ENCODE results near the gene CHMP6. TPM values are rescaled to one million over a fixed set of nuclear protein-coding genes. Genes with fewer than 3 reads are reported as not detected.

CHMP6 gene
- total RNA-seq, 2 experiments from 2014 or later, result 15.9 to 19.4 TPM

DNA sequence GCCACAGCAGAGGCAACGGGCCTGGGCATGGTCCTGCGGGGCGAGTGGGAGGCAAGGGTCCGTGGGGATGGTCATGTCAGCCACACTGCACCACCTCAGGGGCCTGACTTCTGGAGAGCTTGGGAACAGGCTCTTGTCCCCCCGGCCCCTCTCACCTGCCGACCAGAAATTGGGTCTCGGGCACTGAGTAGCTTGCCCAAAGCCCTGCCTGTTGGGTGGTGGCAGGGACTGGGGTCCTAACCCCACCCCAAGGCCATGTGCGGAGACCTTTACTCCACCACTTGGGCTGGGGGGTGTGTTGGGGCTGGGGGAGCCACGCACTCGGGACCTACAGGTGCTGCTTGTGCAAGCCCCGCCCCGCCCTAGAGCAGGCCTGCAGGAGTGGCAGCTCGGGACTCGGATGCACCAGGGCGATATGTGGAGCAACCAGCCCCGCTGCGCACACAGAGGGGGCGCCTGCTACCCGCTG lies 24.2 kb upstream of the CHMP6 start:
- ATAC-seq (no peak), DNase-seq (no peak)
- Mint-ChIP-seq H3K27me3 (no peaks in the 10 kb centered on the region), H3K4me3 (no peak overlapping the region), H3K27ac (no peak overlapping the region), H3K36me3 (ENCODE audit: low read depth) (peaks cover 7% of the 10 kb centered on the region), H3K9me3 (ENCODE audit: low read depth) (no peaks in the 10 kb centered on the region), H3K4me1 (peaks cover 5% of the 10 kb centered on the region)
- ChIA-PET POLR2A (no interaction called here), CTCF (interaction anchor here (0.7 kb wide), 1 partner anchor 8 kb away, joined by 3 read pairs; no protein-coding TSS in a partner anchor)
- intact Hi-C loops (cut with DNase I, micrococcal nuclease), result no loop called here

DNA sequence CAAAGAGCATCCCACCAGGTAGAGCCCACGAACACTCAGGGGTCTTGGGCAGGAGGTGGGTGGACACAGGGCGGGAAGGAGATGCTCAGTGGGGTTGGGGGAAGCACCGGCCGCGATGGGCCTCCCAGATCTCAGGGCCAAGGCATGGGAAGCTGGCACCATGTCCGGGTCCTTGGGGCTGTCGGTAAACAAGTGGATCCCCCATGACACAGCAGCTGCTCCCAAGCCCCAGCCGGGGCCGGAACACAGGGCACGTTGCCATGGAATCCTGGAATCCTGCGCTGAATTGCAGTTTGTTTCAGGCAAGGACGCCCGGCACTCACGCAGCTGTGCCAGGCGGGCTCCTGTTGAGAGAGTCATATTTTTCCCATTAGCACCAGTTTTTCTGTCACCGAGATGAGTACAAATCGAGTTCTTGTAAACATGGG lies 23.0 kb upstream of the CHMP6 start:
- ChIA-PET POLR2A (no interaction called here), CTCF (no interaction called here)
- Mint-ChIP-seq H3K4me3 (no peak overlapping the region), H3K27ac (no peak overlapping the region), H3K9me3 (ENCODE audit: low read depth) (no peaks in the 10 kb centered on the region), H3K36me3 (ENCODE audit: low read depth) (peaks cover 5% of the 10 kb centered on the region), H3K4me1 (peaks cover 5% of the 10 kb centered on the region), H3K27me3 (no peaks in the 10 kb centered on the region)
- ATAC-seq, result no peak
- intact Hi-C loops (cut with DNase I, micrococcal nuclease), result no loop called here
- DNase-seq, result no peak

DNA sequence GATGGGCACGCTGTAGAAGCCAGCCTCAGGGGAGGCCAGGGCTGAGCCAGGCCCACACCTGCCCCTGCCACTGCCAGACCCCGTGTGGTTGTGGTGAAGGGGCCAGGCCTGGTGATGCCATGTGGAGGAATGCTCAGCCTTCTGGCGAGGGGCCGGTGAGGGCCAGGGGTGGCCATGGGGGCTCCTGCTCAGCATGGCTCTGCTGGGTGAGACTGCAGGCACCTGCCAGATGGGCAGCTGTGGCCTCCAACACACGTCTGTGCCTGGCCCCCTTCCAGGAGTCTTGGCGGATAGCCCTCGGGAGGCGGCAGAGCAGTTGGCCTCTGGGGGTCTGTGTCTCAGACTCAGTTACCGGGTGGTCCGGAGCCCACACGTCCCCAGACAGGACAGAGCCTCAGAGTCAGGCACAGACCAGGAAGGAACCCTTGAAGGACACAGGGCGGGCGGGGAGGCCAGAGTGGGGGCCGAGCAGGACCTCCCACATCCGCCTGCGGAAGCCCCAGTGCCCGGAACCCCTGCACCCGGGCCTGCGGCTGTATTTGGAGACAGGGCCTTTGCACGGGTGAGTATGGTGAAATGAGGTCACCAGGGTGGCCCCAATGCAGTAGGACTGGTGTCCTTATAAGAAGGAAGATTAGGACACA lies 22.5 kb upstream of the CHMP6 start:
- Mint-ChIP-seq H3K4me3 (no peak overlapping the region), H3K4me1 (peaks cover 5% of the 10 kb centered on the region), H3K27ac (no peak overlapping the region), H3K9me3 (ENCODE audit: low read depth) (no peaks in the 10 kb centered on the region), H3K27me3 (no peaks in the 10 kb centered on the region), H3K36me3 (ENCODE audit: low read depth) (peaks cover 5% of the 10 kb centered on the region)
- intact Hi-C loops (cut with DNase I, micrococcal nuclease), result no loop called here
- CTCF ChIA-PET, result no interaction called here
- POLR2A ChIA-PET, result no interaction called here
- no peak for ATAC-seq
- no peak for DNase-seq

DNA sequence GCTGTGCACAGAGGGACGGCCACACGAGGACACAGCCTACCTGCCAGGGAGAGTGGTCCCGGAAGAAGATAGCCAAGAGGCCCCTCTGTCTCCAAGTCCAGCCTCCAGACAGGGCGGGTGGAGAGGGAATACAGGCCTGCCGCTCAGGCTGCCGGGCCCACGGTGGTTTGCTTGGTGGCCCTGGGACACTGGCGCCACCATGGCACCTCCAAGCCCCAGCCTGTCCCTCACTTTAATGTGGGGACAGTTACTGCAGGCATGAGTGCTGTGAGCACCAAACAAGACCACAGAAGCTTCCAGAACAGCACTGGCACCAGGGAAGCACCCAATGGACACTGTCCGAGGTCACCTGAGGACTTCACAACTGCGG lies 22.0 kb upstream of the CHMP6 start:
- no peak overlapping the region for H3K27ac Mint-ChIP-seq
- no peak for ATAC-seq
- peaks cover 4% of the 10 kb centered on the region for H3K36me3 Mint-ChIP-seq (ENCODE audit: low read depth)
- H3K27me3 Mint-ChIP-seq, result peaks cover 2% of the 10 kb centered on the region
- no peak for DNase-seq
- intact Hi-C loops (cut with DNase I, micrococcal nuclease), result loop anchor here in 1 of 2 experiments (1.0 kb wide), 1 partner anchor 542 kb away; no protein-coding TSS in a partner anchor
- ChIA-PET CTCF (interaction anchor here (0.6 to 1.0 kb wide), 2 partner anchors 539 to 543 kb away, joined by 3 to 5 read pairs; no protein-coding TSS in a partner anchor), POLR2A (no interaction called here)
- H3K9me3 Mint-ChIP-seq (ENCODE audit: low read depth), result no peaks in the 10 kb centered on the region
- no peak overlapping the region for H3K4me3 Mint-ChIP-seq
- H3K4me1 Mint-ChIP-seq, result peaks cover 5% of the 10 kb centered on the region

DNA sequence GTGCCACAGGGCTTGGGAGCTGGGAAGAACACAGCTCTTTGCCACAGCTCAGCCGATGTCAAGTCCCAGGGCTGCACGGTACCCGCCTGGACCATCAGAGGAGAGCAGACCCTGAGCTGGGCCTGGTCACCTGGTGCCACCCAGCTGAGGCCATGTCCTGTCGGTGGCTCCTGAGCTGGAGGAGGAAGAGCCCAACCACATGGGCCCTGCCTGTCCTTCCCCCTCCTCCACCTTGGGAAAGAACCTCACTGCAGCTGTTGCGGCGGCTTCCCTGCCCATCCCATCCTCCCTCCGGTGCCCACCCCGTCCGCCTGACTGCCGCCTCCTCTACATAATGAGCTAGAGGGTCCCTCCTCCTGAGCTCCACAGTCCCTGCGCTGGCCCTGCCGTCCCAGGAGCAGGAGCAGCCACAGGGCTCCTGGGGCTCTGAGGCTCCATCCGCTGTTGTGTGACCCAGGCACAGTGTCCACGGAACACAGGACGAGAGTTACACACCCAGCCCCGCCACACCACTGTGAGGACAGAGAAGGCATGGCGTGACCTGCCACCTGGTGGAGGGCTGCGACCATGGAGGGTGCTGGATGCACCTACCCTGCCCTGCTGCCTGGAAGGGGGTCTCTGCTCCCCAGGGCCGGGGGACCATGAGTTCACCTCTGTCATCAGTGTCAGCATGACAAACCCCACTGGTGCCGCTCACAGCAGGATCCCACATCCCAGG lies 21.4 kb upstream of the CHMP6 start:
- ChIA-PET POLR2A (no interaction called here), CTCF (interaction anchor here (0.6 to 1.0 kb wide), 2 partner anchors 540 to 543 kb away, joined by 3 to 5 read pairs; no protein-coding TSS in a partner anchor)
- DNase-seq (peak; percentile 76), ATAC-seq (peak; percentile 73)
- intact Hi-C loops (cut with DNase I, micrococcal nuclease), result loop anchor here in 1 of 2 experiments (1.0 kb wide), 1 partner anchor 543 kb away; no protein-coding TSS in a partner anchor
- Mint-ChIP-seq H3K27me3 (peaks cover 4% of the 10 kb centered on the region), H3K36me3 (ENCODE audit: low read depth) (peaks cover 3% of the 10 kb centered on the region), H3K4me3 (no peak overlapping the region), H3K27ac (no peak overlapping the region), H3K4me1 (peaks cover 5% of the 10 kb centered on the region), H3K9me3 (ENCODE audit: low read depth) (no peaks in the 10 kb centered on the region)

DNA sequence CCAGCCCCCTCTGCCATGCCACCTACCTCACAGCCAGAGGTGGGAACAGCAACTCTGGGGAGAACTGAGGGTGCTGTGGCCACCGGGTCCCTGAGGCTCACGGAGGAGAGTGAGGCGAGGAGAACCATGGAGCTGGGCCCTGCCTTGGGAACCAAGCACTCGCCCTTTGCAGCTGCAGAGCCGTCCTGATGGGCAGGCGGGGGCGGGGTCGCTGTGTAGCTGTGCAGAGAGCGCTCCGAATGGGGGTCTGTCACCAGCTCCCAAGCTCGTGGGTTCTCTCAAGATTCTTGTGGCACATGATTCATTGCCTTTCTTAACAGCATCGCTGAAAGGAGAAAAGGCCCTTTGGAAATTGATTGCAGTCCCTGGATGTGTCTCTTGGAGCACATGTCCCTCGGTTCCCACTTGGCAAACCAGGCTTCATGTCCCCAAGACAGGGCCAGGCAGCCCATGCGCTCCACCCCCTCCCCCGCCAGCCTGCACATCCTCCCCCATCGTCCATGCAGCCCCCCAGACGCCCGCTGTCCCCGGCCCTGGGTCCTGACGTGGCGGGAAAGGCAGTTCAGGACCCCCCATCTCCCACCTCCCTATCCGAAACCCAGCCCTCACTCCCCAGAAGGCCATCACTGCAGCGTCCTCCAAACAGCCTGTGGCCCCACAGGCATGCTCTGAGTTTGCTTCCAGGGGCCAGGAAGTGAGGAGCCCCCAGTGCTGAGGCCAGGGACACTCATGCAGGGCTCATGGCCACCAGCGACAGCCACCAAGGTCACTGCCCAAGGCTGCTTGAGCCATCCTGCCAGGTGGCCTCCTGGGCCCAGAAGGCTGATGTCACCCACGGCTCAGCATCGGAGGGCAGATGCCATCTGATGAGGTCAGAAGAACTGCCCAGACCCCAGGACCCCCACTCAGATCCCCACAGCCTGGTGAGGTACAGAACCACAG lies 20.6 kb upstream of the CHMP6 start:
- Mint-ChIP-seq H3K4me1 (peaks cover 5% of the 10 kb centered on the region), H3K36me3 (ENCODE audit: low read depth) (no peaks in the 10 kb centered on the region), H3K27ac (no peak overlapping the region), H3K9me3 (ENCODE audit: low read depth) (no peaks in the 10 kb centered on the region), H3K4me3 (no peak overlapping the region), H3K27me3 (peaks cover 4% of the 10 kb centered on the region)
- intact Hi-C loops (cut with DNase I, micrococcal nuclease), result loop anchor here in 1 of 2 experiments (1.0 kb wide), 1 partner anchor 544 kb away; no protein-coding TSS in a partner anchor
- CTCF ChIA-PET, result interaction anchor here (1.0 kb wide), 1 partner anchor 541 kb away, joined by 5 read pairs; no protein-coding TSS in a partner anchor
- ATAC-seq (no peak), DNase-seq (no peak)
- POLR2A ChIA-PET, result no interaction called here

DNA sequence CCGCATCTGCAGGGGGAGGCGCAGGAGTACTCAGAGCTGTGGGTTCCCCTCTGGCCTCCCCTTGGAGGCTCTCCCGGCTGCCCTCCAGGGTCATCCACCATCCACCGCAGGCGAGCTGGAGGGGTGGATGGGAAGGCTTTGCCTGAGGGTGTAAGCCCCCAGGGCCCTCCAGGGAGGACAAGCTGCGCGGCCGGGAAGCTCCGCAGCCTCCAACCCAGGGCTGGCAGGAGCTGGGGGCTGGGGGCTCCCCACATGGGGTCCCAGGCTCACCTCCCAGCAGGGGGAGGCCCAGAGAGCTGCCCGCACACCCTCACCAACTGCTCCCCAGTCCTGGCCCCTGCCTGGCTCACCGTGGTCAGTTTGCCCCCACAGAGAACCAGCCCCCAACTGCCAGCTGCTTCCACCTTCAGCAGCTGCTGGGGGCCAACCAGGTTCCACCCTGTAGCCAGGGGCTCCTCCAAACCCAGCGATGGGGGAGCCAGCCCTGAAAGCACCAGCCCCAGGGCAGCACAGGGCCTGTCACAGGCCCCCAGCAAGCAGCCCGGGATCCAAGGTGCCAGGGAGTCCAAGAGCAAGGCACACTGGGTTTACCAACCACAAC lies 19.8 kb upstream of the CHMP6 start:
- H3K36me3 Mint-ChIP-seq (ENCODE audit: low read depth), result no peaks in the 10 kb centered on the region
- intact Hi-C loops (cut with DNase I, micrococcal nuclease), result no loop called here
- no peak overlapping the region for H3K27ac Mint-ChIP-seq
- H3K9me3 Mint-ChIP-seq (ENCODE audit: low read depth), result no peaks in the 10 kb centered on the region
- POLR2A ChIA-PET, result interaction anchor here (0.7 kb wide), 1 partner anchor 80 kb away, joined by 3 read pairs; no protein-coding TSS in a partner anchor
- ATAC-seq (no peak), DNase-seq (no peak)
- H3K4me3 Mint-ChIP-seq, result no peak overlapping the region
- peaks cover 5% of the 10 kb centered on the region for H3K4me1 Mint-ChIP-seq
- CTCF ChIA-PET, result no interaction called here
- H3K27me3 Mint-ChIP-seq, result peaks cover 4% of the 10 kb centered on the region

DNA sequence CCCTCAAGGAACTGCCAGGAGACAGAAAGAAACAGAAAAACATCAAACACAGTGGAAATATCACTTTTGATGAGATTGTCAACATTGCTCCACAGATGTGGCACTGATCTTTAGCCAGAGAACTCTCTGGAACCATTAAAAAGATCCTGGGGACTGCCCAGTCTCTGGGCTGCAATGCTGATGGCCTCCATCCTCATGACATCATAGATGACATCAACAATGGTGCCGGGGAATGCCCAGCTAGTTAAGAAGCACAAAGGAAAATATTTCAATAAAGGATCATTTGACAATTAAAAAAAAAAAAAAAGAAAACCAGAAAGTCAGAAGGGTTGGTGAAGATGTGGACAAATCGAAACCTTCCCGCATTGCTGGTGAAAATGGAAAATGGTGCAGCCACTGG lies 14.9 kb upstream of the CHMP6 start:
- Mint-ChIP-seq H3K9me3 (ENCODE audit: low read depth) (peaks cover 2% of the 10 kb centered on the region), H3K27me3 (peaks cover 9% of the 10 kb centered on the region), H3K36me3 (ENCODE audit: low read depth) (no peaks in the 10 kb centered on the region), H3K4me3 (no peak overlapping the region), H3K4me1 (peaks cover 9% of the 10 kb centered on the region), H3K27ac (no peak overlapping the region)
- CTCF ChIA-PET, result no interaction called here
- ATAC-seq (no peak), DNase-seq (no peak)
- POLR2A ChIA-PET, result no interaction called here
- intact Hi-C loops (cut with DNase I, micrococcal nuclease), result no loop called here

DNA sequence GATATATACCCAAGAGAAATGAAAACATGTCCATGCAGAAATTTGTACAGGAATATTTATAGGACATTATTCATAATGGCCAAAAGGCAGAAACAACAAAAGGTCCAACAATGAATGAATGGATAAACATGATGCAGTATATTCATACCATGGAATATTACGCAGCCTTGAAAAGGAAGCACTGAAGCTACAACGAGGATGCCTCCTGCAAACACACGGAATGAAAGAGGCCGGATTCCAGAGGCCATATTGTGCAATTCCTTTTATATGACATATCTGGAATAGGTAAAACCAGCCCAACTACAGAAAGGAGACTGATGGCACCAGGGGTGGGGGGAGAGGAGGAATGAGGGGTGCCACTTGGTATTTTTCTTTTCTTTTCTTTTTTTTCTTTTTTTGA lies 14.5 kb upstream of the CHMP6 start:
- H3K27me3 Mint-ChIP-seq, result peaks cover 9% of the 10 kb centered on the region
- POLR2A ChIA-PET, result no interaction called here
- H3K4me3 Mint-ChIP-seq, result no peak overlapping the region
- H3K27ac Mint-ChIP-seq, result no peak overlapping the region
- ATAC-seq (no peak), DNase-seq (no peak)
- no peaks in the 10 kb centered on the region for H3K36me3 Mint-ChIP-seq (ENCODE audit: low read depth)
- CTCF ChIA-PET, result no interaction called here
- peaks cover 2% of the 10 kb centered on the region for H3K9me3 Mint-ChIP-seq (ENCODE audit: low read depth)
- peaks cover 9% of the 10 kb centered on the region for H3K4me1 Mint-ChIP-seq
- intact Hi-C loops (cut with DNase I, micrococcal nuclease), result no loop called here

DNA sequence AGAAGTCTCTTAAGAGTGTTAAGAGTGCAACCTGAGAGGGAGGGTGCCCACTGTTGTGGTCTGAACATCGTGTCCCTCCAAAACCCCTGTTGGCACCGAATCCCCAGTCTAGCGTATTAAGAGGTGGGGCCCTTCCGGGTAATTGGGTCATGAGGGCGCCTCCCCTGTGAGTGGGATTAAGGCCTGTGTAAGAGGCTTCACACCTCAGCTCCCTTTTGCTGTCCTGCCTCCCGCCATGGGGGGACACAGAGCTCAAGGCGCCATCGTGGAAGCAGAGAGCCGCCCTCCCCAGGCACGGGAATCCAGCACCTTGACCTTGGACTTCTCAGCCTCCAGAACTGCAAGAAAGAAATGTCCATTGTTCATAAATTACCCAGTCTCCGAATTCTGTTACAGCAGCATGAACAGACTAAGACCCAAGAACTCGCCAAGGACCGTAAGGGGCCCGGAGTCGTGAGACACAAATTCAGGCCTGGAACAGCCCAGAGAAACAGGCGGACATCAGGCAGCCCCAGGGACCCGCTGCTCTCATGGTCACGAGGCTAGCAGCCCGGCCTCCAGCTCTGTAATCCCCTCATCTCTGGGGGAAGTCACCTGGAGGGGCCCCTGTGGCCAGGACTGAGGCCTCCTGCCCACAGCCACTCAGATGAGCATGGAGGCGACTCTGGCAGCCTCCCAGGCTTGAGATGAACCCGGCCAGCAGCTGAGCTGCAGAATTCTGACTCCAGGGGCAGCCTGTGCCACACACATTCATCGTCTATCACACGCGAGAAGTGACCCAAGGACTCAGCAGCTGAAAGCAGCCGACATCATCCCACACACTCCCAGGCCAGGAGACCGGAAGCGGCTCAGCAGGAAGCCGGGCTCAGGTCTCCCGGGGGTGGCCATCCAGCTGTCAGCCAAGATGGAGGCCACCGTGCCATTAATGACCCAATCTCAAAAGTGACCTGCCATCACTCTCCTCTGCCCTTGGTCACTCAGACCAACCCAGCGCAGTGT lies 12.8 kb upstream of the CHMP6 start:
- POLR2A ChIA-PET, result no interaction called here

More for the DNA sequence above, 12.8 kb upstream of the CHMP6 start:
- intact Hi-C loops (cut with DNase I, micrococcal nuclease), result no loop called here
- Mint-ChIP-seq H3K4me1 (peaks cover 9% of the 10 kb centered on the region), H3K36me3 (ENCODE audit: low read depth) (no peaks in the 10 kb centered on the region), H3K4me3 (no peak overlapping the region), H3K27me3 (peaks cover 9% of the 10 kb centered on the region), H3K9me3 (ENCODE audit: low read depth) (peaks cover 2% of the 10 kb centered on the region), H3K27ac (no peak overlapping the region)
- DNase-seq, result no peak
- CTCF ChIA-PET, result interaction anchor here (1.2 to 1.4 kb wide), 2 partner anchors 13 to 552 kb away, joined by 3 to 5 read pairs; no protein-coding TSS in a partner anchor
- no peak for ATAC-seq
